HG02973 (cell line): ENCODE measurements around the gene PISD.
A peak's percentile ranks its signal among the peaks of the same experiment; 100 is the strongest.

Experiments
- ATAC-seq: cut with Tn5 transposase; IDR thresholded peaks from one replicate; pipeline ENCODE4 v1.9.1; 2021; ENCODE audit warnings: moderate library complexity; ENCODE audit not compliant: unreplicated experiment

Gene PISD

GRCh38 chr22:31652911-31653684, 8.9 kb downstream of the PISD start:
- ATAC-seq, result no peak

GRCh38 chr22:31652088-31652487, 9.9 kb downstream of the PISD start:
- ATAC-seq, result no peak

- ATAC-seq, result no peak
Measured at GRCh38 chr22:31651664-31652063, 10.4 kb downstream of the PISD start.

- no peak for ATAC-seq
Measured at GRCh38 chr22:31650391-31650790, 11.6 kb downstream of the PISD start.

GRCh38 chr22:31647523-31648320, 14.3 kb downstream of the PISD start:
- ATAC-seq, result no peak

- no peak for ATAC-seq
Measured at GRCh38 chr22:31647066-31647465, 14.9 kb downstream of the PISD start.

- no peak for ATAC-seq
Measured at GRCh38 chr22:31646186-31647019, 15.6 kb downstream of the PISD start.

- no peak for ATAC-seq
Measured at GRCh38 chr22:31639436-31640039, 22.5 kb downstream of the PISD start.

GRCh38 chr22:31637891-31638618, 24.0 kb downstream of the PISD start:
- ATAC-seq, result no peak

GRCh38 chr22:31637447-31637890, 24.5 kb downstream of the PISD start:
- ATAC-seq, result peak; percentile 46

- ATAC-seq, result no peak
Measured at GRCh38 chr22:31635638-31636306, 26.2 kb downstream of the PISD start.

- ATAC-seq, result no peak
Measured at GRCh38 chr22:31631436-31631835, 30.6 kb downstream of the PISD start.

GRCh38 chr22:31630331-31631329, 31.4 kb downstream of the PISD start:
- ATAC-seq, result peak; percentile 53

GRCh38 chr22:31629741-31630184, 32.3 kb downstream of the PISD start:
- ATAC-seq, result no peak

- ATAC-seq, result no peak
Measured at GRCh38 chr22:31628969-31629708, 32.9 kb downstream of the PISD start.

- no peak for ATAC-seq
Measured at GRCh38 chr22:31628362-31628761, 33.7 kb downstream of the PISD start.

GRCh38 chr22:31627223-31627731, 34.7 kb downstream of the PISD start:
- no peak for ATAC-seq
